ENCODE data around the gene CEP164.

DNA sequence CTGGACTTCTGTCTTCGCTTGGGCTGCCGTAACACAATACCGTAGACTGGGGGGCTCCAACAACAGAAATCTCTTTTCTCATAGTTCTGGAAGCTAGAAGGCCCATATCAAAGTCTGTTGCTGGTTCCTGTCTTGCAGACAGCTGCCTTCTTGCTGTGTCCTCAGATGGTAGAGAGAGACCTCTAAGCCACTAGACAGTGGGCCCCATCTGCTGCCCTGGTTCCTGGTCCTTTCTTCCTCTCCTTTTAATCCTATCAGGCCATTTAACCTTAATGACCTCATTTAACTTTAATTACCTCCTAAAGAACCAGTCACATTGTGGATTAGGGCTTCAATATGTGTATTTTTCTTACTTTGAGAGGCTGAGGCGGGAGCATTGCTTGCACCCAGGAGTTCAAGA is 9.4 kb downstream of the CEP164 start:
- TF ChIP-seq TARDBP (IDR thresholded peaks at IDR 0.05; ENCODE audit: borderline replicate concordance) = no peak
- no peak for TF ChIP-seq POLR2A (IDR thresholded peaks at IDR 0.05; ENCODE audit: low read depth, low read length)
- TF ChIP-seq CTCF (IDR thresholded peaks at IDR 0.05 in 2 of 3, conservative IDR thresholded peaks at IDR 0.05 in 1 of 3; ENCODE audit: control insufficient read depth in 2 of 3, extremely low read depth in 1 of 3, insufficient read depth in 1 of 3, low read depth in 3 of 3, low read length in 3 of 3) = no peak
- no peak for TF ChIP-seq POLR2AphosphoS5 (IDR thresholded peaks at IDR 0.05; ENCODE audit: low read length)
- TF ChIP-seq, protein P1, sequence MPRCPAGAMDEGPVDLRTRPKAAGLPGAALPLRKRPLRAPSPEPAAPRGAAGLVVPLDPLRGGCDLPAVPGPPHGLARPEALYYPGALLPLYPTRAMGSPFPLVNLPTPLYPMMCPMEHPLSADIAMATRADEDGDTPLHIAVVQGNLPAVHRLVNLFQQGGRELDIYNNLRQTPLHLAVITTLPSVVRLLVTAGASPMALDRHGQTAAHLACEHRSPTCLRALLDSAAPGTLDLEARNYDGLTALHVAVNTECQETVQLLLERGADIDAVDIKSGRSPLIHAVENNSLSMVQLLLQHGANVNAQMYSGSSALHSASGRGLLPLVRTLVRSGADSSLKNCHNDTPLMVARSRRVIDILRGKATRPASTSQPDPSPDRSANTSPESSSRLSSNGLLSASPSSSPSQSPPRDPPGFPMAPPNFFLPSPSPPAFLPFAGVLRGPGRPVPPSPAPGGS (IDR thresholded peaks at IDR 0.05; ENCODE audit: borderline replicate concordance, insufficient read depth, low read depth, low read length, poor library complexity, severe bottlenecking) = no peak
- TF ChIP-seq CUX1 (IDR thresholded peaks at IDR 0.05; ENCODE audit: insufficient replicate concordance, low read depth, low read length) = no peak
- TF ChIP-seq USF2 (IDR thresholded peaks at IDR 0.05; ENCODE audit: borderline replicate concordance, low read depth, low read length) = no peak
- TF ChIP-seq, protein P2, sequence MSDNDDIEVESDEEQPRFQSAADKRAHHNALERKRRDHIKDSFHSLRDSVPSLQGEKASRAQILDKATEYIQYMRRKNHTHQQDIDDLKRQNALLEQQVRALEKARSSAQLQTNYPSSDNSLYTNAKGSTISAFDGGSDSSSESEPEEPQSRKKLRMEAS (IDR thresholded peaks at IDR 0.05; ENCODE audit: low read depth, low read length) = no peak
- no peak for TF ChIP-seq PBX3 (IDR thresholded peaks at IDR 0.05; ENCODE audit: insufficient replicate concordance, low read depth, low read length)
- no peak for TF ChIP-seq KAT2A (conservative IDR thresholded peaks at IDR 0.05; ENCODE audit: control insufficient read depth, low read depth, low read length)
- TF ChIP-seq YY1 (IDR thresholded peaks at IDR 0.05; ENCODE audit: low read depth, low read length) = no peak
- no peak for TF ChIP-seq RELB (IDR thresholded peaks at IDR 0.05; ENCODE audit: low read depth)

Data from GM12878 (cell line).